Calu3 (cell line): Measurements from ENCODE around the gene CYTH1. TPM values are rescaled to one million over a fixed set of nuclear protein-coding genes. Genes with fewer than 3 reads are reported as not detected.

Experiments used
- BruUV-seq: library from RNA; stranded (reverse); fragments of 400-500 nt; replicated peaks from 2 replicates; lab custom pipeline; 2021; lab: Mats Ljungman, UMichigan
- CTCF ChIA-PET: fragments of 300-600 bp; sonication (Branson Sonifier 250); formaldehyde crosslinking; loops from one replicate; lab custom pipeline; 2022; ENCODE audit warnings: antibody characterized with exemption; lab: Charles Lee
- DNase-seq: peaks from one replicate; pipeline ENCODE4 v3.0.0; 2022
- H3K27ac Mint-ChIP-seq: one replicate; pipeline ENCODE4 v1.8.0; 2022; ENCODE audit warnings: mixed read lengths; ENCODE audit not compliant: unreplicated experiment
- H3K27me3 Mint-ChIP-seq: one replicate; pipeline ENCODE4 v1.8.0; 2022; ENCODE audit warnings: mixed read lengths; ENCODE audit not compliant: unreplicated experiment
- H3K36me3 Mint-ChIP-seq: one replicate; pipeline ENCODE4 v1.8.0; 2022; ENCODE audit warnings: mild to moderate bottlenecking, moderate library complexity, mixed read lengths; ENCODE audit not compliant: insufficient read depth, unreplicated experiment
- H3K4me1 Mint-ChIP-seq: one replicate; pipeline ENCODE4 v1.8.0; 2022; ENCODE audit warnings: mild to moderate bottlenecking, low read depth, mixed read lengths; ENCODE audit not compliant: unreplicated experiment
- H3K4me3 Mint-ChIP-seq: one replicate; pipeline ENCODE4 v1.8.0; 2022; ENCODE audit warnings: mild to moderate bottlenecking, low read depth, moderate library complexity, mixed read lengths; ENCODE audit not compliant: unreplicated experiment
- H3K9me3 Mint-ChIP-seq: one replicate; pipeline ENCODE4 v1.8.0; 2022; ENCODE audit warnings: low read depth, mixed read lengths; ENCODE audit not compliant: unreplicated experiment
- CTCF ChIP-seq: fragments of 200-600 bp; IDR thresholded peaks from one replicate; pipeline ENCODE4 v1.8.0; 2022; ENCODE audit warnings: antibody characterized with exemption; ENCODE audit not compliant: unreplicated experiment
- intact Hi-C: fragments of 100-400 bp; cut with micrococcal nuclease; formaldehyde crosslinking; loops from one replicate; pipeline ENCODE4 v1.10.0; 2022; ENCODE audit not compliant: unreplicated experiment
- total RNA-seq: library from RNA; stranded (reverse); gene quantifications from 2 replicates; pipeline ENCODE4 v1.2.3, GENCODE V29; 2022

Gene CYTH1
- total RNA-seq, 1 experiment from 2014 or later: 40.5 TPM

- Mint-ChIP-seq H3K9me3 (no peaks in the 10 kb centered on the region), H3K27ac (no peak overlapping the region), H3K4me1 (peaks cover 31% of the 10 kb centered on the region), H3K27me3 (no peaks in the 10 kb centered on the region), H3K4me3 (no peak overlapping the region), H3K36me3 (peaks cover 28% of the 10 kb centered on the region)
- no peak for TF ChIP-seq CTCF
- BruUV-seq: no TSS peak
- CTCF ChIA-PET: no interaction called here
- intact Hi-C loops: loop anchor here (10.0 kb wide), 1 partner anchor 72 kb away; no protein-coding TSS in a partner anchor
- no peak for DNase-seq
These were observed 115.0 kb downstream of the CYTH1 start for GRCh38 chr17:78667091-78667490.

- CTCF ChIA-PET: interaction anchor here (0.9 to 1.6 kb wide), 6 partner anchors 23 to 169 kb away, joined by 3 to 4 read pairs (median 3); no protein-coding TSS in a partner anchor
- Mint-ChIP-seq H3K27ac (no peak overlapping the region), H3K4me1 (peaks cover 38% of the 10 kb centered on the region), H3K4me3 (no peak overlapping the region), H3K9me3 (no peaks in the 10 kb centered on the region), H3K36me3 (peaks cover 30% of the 10 kb centered on the region), H3K27me3 (no peaks in the 10 kb centered on the region)
- DNase-seq: peak; percentile 29
- no TSS peak for BruUV-seq
- intact Hi-C loops: loop anchor here (10.0 kb wide), 1 partner anchor 71 kb away; no protein-coding TSS in a partner anchor
- no peak for TF ChIP-seq CTCF
These were observed 115.8 kb downstream of the CYTH1 start for GRCh38 chr17:78665952-78666920.

- CTCF ChIA-PET: interaction anchor here (1.1 to 1.6 kb wide), 5 partner anchors 24 to 168 kb away, joined by 3 to 4 read pairs (median 3); no protein-coding TSS in a partner anchor
- no peak overlapping the region for H3K4me3 Mint-ChIP-seq
- intact Hi-C loops: loop anchor here (10.0 kb wide), 1 partner anchor 71 kb away; no protein-coding TSS in a partner anchor
- peaks cover 45% of the 10 kb centered on the region for H3K4me1 Mint-ChIP-seq
- H3K9me3 Mint-ChIP-seq: no peaks in the 10 kb centered on the region
- peaks cover 25% of the 10 kb centered on the region for H3K36me3 Mint-ChIP-seq
- no TSS peak for BruUV-seq
- no peak for TF ChIP-seq CTCF
- no peak overlapping the region for H3K27ac Mint-ChIP-seq
- no peaks in the 10 kb centered on the region for H3K27me3 Mint-ChIP-seq
- no peak for DNase-seq
These were observed 116.6 kb downstream of the CYTH1 start for GRCh38 chr17:78665387-78665951.
